Central memory CD8-positive, alpha-beta T cell (primary cell): ENCODE measurements around the gene FAM53A.
A peak's percentile ranks its signal among the peaks of the same experiment; 100 is the strongest.

Source experiments
- ATAC-seq: fragments of 150-1000 bp; cut with Tn5 transposase; replicated peaks from 2 replicates; pipeline ENCODE4 v1.10.0; 2022; ENCODE audit warnings: mild to moderate bottlenecking, moderate FRiP score, moderate number of reproducible peaks; ENCODE audit not compliant: poor library complexity, severe bottlenecking; ENCODE audit errors: extremely low read depth
- DNase-seq, 2 donors: peaks; one replicate each; pipeline ENCODE4 v3.0.0; 2021; ENCODE audit warnings: low spot score in 2 of 2
- H3K27ac Mint-ChIP-seq: one replicate; pipeline ENCODE4 v1.8.0; 2022; ENCODE audit warnings: low read depth, mild to moderate bottlenecking, moderate library complexity, mixed read lengths
- H3K27me3 Mint-ChIP-seq: one replicate; pipeline ENCODE4 v1.8.0; 2022; ENCODE audit warnings: mixed read lengths
- H3K36me3 Mint-ChIP-seq: one replicate; pipeline ENCODE4 v1.8.0; 2022; ENCODE audit warnings: mild to moderate bottlenecking, moderate library complexity, mixed read lengths; ENCODE audit not compliant: insufficient read depth
- H3K4me1 Mint-ChIP-seq: one replicate; pipeline ENCODE4 v1.8.0; 2022; ENCODE audit warnings: mixed read lengths
- H3K4me3 Mint-ChIP-seq: one replicate; pipeline ENCODE4 v1.8.0; 2022; ENCODE audit warnings: mild to moderate bottlenecking, moderate library complexity, mixed read lengths
- H3K9me3 Mint-ChIP-seq: one replicate; pipeline ENCODE4 v1.8.0; 2022; ENCODE audit warnings: mixed read lengths

The FAM53A gene

DNA sequence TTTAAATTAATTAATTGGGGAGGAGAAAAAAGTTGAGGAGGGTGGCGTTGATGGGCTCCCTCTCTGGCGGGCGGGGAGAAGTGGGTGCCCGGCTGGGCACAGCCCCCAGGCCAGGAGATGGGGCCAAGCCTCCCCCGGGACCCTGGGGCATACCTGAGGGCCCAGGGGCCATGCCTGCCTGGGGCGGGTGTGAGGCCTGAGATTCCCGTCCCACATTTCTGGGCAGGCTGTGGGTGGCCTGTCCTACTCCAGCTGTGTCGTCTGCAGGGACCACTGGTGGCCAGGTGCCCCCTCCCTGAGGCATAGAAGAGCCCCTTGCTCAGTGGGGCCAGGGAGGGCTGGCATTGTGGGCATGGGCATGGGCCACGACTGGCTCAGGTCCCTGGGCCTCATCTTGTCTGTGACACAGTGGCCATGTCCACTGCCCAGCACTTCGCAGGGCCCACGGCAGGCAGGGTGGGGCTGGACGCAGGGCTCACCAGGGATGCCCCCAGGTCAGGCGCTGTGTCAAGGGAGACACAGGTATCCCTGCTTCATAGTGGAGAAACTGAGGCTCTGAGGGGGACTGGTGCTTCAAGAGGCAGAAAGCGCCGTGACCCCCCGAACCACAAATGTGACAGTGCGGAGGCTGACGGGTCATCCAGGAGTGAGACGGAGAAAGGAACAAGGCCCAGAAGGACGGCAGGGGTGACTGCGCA, 60.1 kb downstream of the FAM53A start:
- no peak for ATAC-seq
- Mint-ChIP-seq H3K36me3 (peaks cover 3% of the 10 kb centered on the region), H3K27me3 (no peaks in the 10 kb centered on the region), H3K4me3 (no peak overlapping the region), H3K9me3 (no peaks in the 10 kb centered on the region), H3K4me1 (no peaks in the 10 kb centered on the region), H3K27ac (no peak overlapping the region)
- no peak for DNase-seq

DNA sequence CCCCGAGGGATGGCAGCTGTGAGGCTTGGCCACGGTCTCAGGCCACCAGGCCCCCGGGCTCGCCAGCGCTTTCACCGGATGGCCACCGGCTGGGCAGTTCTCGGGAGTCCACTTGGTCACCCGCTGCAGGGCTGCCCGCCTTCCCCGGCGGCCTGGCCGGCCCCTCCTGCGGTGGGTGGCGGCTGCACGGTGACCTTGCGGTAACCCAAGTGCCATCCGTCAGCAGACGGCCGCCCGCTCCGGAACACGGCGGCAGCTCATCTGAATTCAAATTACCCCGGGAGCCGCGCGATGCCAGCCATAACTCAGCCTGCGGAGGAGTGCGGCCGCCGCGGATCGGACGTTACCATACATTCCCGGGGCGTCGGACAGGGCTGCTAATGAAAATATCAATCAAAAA, 60.7 kb downstream of the FAM53A start:
- DNase-seq (no peak), ATAC-seq (no peak)
- Mint-ChIP-seq H3K27ac (no peak overlapping the region), H3K27me3 (no peaks in the 10 kb centered on the region), H3K4me3 (no peak overlapping the region), H3K4me1 (no peaks in the 10 kb centered on the region), H3K36me3 (peaks cover 3% of the 10 kb centered on the region), H3K9me3 (no peaks in the 10 kb centered on the region)

DNA sequence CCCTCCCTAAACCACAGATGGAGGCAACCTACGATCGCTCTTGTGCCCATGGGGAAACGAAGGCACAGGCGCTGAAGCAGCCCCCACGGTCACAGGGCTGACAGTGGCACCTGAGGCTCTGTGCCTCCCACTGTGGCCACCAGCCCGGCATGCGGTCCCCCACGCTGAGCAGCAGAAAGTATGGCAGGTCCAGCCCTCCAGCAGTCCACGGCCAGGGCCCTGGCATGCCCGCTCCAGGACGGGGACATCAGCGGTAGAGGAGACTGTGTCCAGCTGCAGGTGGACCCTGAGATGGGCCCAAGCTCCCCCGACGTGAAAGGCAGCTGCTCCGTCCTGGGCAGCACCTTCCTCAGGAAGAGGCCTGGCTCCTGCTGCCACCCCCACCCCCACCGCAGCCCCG, 61.2 kb downstream of the FAM53A start:
- H3K27ac Mint-ChIP-seq = no peak overlapping the region
- no peak for ATAC-seq
- H3K4me1 Mint-ChIP-seq = no peaks in the 10 kb centered on the region
- no peak for DNase-seq
- H3K9me3 Mint-ChIP-seq = peaks cover 1% of the 10 kb centered on the region
- H3K4me3 Mint-ChIP-seq = no peak overlapping the region
- H3K36me3 Mint-ChIP-seq = peaks cover 3% of the 10 kb centered on the region
- no peaks in the 10 kb centered on the region for H3K27me3 Mint-ChIP-seq

DNA sequence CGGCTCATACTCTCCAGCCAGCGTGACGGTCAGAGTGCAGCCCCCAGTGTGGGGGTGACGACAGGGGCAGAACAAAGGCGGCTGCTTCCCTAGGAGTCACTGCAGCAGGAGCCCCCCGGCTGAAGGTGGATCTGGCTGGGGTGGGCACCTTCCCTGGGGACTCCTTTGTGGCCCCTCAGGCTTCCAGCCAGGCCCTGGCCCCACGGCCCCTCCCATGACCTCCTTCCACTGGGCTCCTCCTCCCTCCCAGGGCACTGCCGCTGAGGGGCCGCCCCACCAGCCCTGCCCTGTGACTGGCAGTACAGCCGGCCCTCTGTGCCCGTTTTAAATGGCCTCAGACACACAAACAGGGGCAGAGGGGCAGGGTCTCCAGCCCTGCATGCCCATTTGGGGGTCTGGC, 61.9 kb downstream of the FAM53A start:
- DNase-seq (no peak), ATAC-seq (no peak)
- no peak overlapping the region for H3K4me3 Mint-ChIP-seq
- peak overlapping the region; percentile 62 for H3K27ac Mint-ChIP-seq
- peaks cover 3% of the 10 kb centered on the region for H3K36me3 Mint-ChIP-seq
- H3K4me1 Mint-ChIP-seq = no peaks in the 10 kb centered on the region
- no peaks in the 10 kb centered on the region for H3K27me3 Mint-ChIP-seq
- peaks cover 6% of the 10 kb centered on the region for H3K9me3 Mint-ChIP-seq

DNA sequence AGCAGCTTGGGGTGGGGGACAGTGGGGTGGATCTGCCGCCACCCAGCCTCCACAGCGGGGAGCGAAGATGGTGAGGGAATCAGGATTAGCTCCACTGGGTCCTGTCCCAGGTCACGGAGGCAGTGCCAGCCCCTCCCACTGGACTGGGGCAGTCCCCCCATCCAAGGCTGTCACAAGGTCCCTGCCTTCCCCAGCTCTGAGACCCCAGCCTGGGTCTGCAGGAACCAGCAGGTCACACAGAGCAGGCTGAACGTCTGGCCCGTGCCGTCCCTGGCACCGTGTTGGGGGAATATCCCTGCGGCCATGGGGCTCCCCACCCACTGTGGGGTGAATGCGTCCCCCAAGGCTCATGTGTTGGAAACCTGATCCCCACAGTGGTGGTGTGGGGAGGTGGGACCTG, 62.6 kb downstream of the FAM53A start:
- Mint-ChIP-seq H3K9me3 (peaks cover 6% of the 10 kb centered on the region), H3K36me3 (peaks cover 3% of the 10 kb centered on the region), H3K4me1 (no peaks in the 10 kb centered on the region), H3K27ac (peak overlapping the region; percentile 62), H3K4me3 (no peak overlapping the region), H3K27me3 (no peaks in the 10 kb centered on the region)
- DNase-seq (no peak), ATAC-seq (no peak)

DNA sequence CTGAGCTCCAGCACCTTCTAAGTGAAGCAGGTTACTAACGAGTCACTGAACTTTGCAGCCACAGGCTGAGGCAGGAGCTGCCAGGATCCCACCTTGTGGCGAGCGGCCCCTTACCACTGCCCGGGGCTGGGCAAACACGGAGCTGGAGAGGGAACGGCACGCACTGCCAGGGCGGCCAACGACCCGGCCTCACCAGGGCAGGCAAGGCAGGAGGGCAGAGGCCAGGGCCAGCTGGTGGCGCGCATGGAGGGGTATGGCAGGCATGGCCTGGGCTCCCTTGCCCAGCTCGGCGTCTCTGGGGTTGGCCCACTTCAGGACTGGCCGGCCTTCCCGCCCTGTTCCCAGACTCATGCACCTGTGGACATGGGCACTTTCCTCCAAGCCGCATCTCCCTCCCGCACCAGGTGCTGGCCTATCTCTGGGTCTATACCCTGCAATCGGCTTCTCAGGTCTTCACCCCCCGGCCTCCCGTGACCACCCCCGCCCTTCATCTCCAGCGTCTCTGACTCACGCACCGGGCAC, 64.9 kb downstream of the FAM53A start:
- no peak for DNase-seq
- Mint-ChIP-seq H3K9me3 (peaks cover 14% of the 10 kb centered on the region), H3K4me1 (peaks cover 7% of the 10 kb centered on the region), H3K27me3 (no peaks in the 10 kb centered on the region), H3K27ac (no peak overlapping the region), H3K4me3 (no peak overlapping the region), H3K36me3 (no peaks in the 10 kb centered on the region)
- ATAC-seq = no peak

DNA sequence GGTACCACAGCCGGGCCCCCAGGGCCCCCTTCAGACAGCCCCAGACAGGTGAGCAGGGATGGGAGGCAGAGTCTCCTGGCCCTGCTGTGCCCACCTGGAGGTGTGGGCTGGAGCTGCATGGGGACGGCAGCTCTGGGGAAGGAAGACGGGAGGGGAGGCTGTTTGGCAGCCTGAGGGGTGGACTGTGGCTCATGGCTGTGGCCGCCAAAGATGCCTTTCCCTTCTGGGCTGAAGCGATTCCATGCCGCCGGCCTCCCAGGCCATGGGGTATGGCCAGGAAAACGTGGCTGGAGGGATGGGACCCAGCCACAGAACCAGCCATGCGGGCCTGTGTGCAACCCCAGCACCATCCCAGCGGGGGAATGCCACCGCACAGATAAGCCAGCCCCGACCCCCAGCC, 65.7 kb downstream of the FAM53A start:
- H3K36me3 Mint-ChIP-seq = no peaks in the 10 kb centered on the region
- H3K9me3 Mint-ChIP-seq = peaks cover 14% of the 10 kb centered on the region
- no peak for ATAC-seq
- no peaks in the 10 kb centered on the region for H3K27me3 Mint-ChIP-seq
- H3K4me3 Mint-ChIP-seq = no peak overlapping the region
- no peak for DNase-seq
- peaks cover 7% of the 10 kb centered on the region for H3K4me1 Mint-ChIP-seq
- no peak overlapping the region for H3K27ac Mint-ChIP-seq

DNA sequence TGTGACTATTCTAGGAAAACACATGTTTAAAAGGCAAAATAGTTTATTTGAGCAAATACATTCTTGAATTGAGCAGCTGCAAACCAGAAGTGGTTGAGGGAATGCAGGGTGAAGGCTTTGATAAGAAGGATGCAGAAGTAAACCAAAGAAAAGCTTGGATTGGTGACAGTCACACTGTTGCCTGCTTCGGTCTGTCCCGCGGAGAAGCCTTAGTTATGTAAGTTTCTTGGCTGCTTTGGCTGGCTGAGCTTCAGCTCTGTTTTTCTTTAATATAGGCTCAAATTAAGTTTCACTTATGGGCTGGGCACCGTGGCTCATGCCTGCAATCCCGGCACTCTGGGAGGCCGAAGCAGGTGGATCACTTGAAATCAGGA, 67.6 kb downstream of the FAM53A start:
- DNase-seq = no peak
- Mint-ChIP-seq H3K27ac (no peak overlapping the region), H3K27me3 (no peaks in the 10 kb centered on the region), H3K9me3 (peaks cover 14% of the 10 kb centered on the region), H3K36me3 (no peaks in the 10 kb centered on the region), H3K4me3 (no peak overlapping the region), H3K4me1 (peaks cover 7% of the 10 kb centered on the region)
- ATAC-seq = no peak

DNA sequence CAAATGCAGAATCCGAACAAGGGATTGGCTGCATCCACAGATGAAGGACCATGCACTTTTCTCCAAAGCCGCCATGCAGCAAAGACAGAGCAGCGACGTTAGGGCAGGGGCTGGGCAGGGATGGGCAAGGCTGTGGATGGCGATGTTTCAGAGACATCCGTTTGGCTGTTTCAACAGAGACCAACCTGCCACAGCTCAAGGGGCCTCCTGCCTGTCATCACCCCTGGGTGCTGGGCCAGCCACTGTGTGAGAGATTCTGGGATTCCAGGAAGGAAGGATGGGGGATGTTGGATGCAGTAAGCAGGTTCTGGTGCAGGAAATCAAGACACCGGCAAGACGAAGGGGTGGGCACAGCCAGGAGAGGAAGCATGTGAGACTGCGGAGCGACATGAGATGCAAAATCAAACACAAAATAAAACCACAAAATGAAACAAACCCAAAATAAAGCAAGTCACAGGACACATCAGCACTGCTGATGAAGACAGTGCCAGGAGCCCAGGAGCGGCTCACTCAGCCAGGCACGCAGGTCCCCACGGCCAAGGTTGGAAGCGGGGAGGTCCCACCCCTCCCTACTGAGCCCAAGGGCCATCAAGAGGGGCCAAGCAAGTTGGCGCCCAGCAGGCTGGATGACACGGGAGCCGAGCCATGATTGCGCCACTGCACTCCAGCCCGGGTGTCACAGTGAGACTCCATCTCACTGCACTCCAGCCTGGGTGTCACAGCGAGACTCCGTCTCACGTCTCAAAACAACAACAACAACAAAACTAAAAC, 68.1 kb downstream of the FAM53A start:
- Mint-ChIP-seq H3K9me3 (peaks cover 14% of the 10 kb centered on the region), H3K4me3 (no peak overlapping the region), H3K27ac (peak overlapping the region; percentile 60), H3K27me3 (no peaks in the 10 kb centered on the region), H3K4me1 (peaks cover 7% of the 10 kb centered on the region), H3K36me3 (no peaks in the 10 kb centered on the region)
- no peak for DNase-seq
- no peak for ATAC-seq

DNA sequence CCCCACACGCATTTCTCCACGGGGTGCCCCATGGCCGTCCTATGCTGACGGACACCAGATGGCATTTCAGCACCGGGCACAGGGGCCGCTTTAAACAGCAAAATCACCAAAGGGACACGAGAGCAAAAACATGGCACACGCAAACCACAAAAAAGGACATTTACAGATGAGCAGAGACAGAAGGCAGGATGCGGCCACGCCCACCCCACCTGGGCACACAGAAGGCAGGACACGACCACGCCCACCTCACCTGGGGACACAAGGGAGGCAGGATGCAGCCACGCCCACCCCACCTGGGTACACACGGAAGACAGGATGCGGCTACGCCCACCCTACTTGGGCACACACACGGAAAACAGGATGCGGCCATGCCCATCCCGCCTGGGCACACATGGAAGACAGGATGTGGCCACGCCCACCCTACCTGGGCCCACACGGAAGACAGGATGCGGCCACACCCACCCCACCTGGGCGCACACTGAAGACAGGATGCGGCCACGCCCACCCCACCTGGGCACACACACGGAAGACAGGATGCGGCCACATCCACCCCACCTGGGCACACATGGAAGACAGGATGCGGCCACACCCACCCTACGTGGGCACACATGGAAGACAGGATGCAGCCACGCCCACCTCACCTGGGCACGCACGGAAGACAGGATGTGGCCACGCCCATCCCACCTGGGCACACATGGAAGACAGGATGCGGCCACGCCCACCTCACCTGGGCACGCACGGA, 69.1 kb downstream of the FAM53A start:
- DNase-seq = no peak
- Mint-ChIP-seq H3K4me1 (peaks cover 7% of the 10 kb centered on the region), H3K36me3 (no peaks in the 10 kb centered on the region), H3K4me3 (no peak overlapping the region), H3K27me3 (no peaks in the 10 kb centered on the region), H3K9me3 (peaks cover 14% of the 10 kb centered on the region), H3K27ac (peak overlapping the region; percentile 60)
- ATAC-seq = no peak

DNA sequence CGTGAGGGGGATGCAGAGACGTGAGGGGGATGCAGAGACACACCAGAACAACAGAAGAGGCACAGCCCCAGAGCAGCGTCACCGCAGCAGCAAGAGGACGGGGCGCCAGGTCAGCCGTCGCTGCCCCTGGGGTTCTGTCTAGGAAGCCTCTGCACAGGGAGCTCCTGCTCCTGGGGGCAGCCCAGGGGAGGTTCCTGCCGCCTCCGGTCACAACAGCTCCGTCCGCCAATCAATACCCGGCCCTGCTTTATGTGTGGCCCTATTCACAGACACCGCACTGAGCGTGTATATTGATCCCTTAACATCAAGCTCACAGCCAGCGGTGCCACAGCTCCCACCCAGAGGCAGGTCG, 69.6 kb downstream of the FAM53A start:
- Mint-ChIP-seq H3K27ac (peak overlapping the region; percentile 60), H3K9me3 (peaks cover 14% of the 10 kb centered on the region), H3K4me1 (peaks cover 7% of the 10 kb centered on the region), H3K27me3 (no peaks in the 10 kb centered on the region), H3K4me3 (no peak overlapping the region), H3K36me3 (no peaks in the 10 kb centered on the region)
- ATAC-seq = no peak
- DNase-seq = no peak

DNA sequence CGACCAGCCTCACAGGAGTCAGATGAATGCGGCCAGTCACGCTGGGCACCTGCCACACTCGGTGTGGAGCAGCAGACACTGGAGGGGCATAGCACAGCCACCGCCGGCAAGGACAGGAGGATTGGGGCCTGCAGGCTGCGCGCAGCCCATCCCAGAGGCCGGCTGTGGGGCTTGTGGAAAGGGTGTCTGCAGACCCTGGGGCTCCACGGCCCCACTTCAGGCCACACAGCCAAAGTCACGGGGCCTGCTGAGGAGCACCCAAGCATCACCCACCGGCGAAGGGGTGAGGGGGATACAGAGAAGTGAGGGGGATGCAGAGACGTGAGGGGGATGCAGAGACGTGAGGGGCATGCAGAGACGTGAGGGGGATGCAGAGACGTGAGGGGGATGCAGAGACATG, 70.1 kb downstream of the FAM53A start:
- peaks cover 14% of the 10 kb centered on the region for H3K9me3 Mint-ChIP-seq
- no peaks in the 10 kb centered on the region for H3K27me3 Mint-ChIP-seq
- H3K27ac Mint-ChIP-seq = peak overlapping the region; percentile 60
- no peak for DNase-seq
- ATAC-seq = no peak
- peaks cover 7% of the 10 kb centered on the region for H3K4me1 Mint-ChIP-seq
- no peaks in the 10 kb centered on the region for H3K36me3 Mint-ChIP-seq
- no peak overlapping the region for H3K4me3 Mint-ChIP-seq

DNA sequence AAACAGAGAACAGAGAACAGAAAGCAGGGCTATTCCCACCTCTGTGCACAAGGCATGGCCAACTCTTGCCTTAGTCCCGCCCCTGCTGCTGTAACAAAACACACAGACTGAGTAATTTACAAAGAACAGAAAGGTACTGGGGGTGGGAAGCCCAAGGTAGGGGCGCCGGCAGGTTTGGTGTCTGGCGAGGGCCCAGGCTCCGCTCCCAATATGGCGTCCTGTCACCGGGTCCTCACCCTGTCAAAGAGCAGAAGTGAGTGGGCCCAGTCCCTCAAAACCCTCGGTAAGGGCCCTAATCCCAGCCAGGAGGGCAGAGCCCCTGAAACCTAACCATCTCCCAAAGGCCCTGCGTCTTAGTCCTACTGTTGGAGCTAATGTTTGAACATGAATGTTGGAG, 71.0 kb downstream of the FAM53A start:
- H3K4me3 Mint-ChIP-seq = no peak overlapping the region
- no peak for ATAC-seq
- H3K27me3 Mint-ChIP-seq = no peaks in the 10 kb centered on the region
- H3K4me1 Mint-ChIP-seq = peaks cover 7% of the 10 kb centered on the region
- no peak overlapping the region for H3K27ac Mint-ChIP-seq
- no peak for DNase-seq
- H3K9me3 Mint-ChIP-seq = peaks cover 14% of the 10 kb centered on the region
- H3K36me3 Mint-ChIP-seq = no peaks in the 10 kb centered on the region
